Epithelial cell of esophagus (primary cell): Measurements from ENCODE around the gene COL17A1.

Source experiments
- DNase-seq: peaks from one replicate; pipeline ENCODE4 v3.0.0; 2010; ENCODE audit warnings: low read depth
- H3K4me3 ChIP-seq: 2 replicates; pipeline ENCODE4 v1.5.1; 2011; ENCODE audit warnings: mild to moderate bottlenecking, low read length, control low read depth
- TF ChIP-seq, protein P1 (sequence below): IDR thresholded peaks from 2 replicates; pipeline ENCODE4 v1.5.1; 2011; ENCODE audit warnings: low read depth, mild to moderate bottlenecking, low read length, control low read depth, inconsistent platforms; ENCODE audit not compliant: insufficient read depth; ENCODE audit errors: missing control alignments

Gene COL17A1

DNA sequence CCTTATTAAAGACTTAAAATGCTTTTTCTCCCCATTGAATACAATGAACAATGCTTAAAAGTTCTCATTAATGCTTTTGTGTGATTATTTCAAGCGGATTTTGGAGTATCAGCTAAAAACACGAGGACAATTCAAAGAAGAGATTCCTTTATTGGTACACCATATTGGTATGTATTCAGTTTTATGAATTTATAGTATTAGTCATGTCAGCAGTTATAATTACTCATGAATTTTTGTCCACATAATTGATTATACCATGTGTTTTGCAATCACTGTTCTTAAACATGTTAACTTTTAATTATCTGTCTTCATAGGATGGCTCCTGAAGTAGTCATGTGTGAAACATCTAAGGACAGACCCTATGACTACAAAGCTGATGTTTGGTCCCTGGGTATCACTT, 86.9 kb downstream of the COL17A1 start:
- TF ChIP-seq, protein P1, sequence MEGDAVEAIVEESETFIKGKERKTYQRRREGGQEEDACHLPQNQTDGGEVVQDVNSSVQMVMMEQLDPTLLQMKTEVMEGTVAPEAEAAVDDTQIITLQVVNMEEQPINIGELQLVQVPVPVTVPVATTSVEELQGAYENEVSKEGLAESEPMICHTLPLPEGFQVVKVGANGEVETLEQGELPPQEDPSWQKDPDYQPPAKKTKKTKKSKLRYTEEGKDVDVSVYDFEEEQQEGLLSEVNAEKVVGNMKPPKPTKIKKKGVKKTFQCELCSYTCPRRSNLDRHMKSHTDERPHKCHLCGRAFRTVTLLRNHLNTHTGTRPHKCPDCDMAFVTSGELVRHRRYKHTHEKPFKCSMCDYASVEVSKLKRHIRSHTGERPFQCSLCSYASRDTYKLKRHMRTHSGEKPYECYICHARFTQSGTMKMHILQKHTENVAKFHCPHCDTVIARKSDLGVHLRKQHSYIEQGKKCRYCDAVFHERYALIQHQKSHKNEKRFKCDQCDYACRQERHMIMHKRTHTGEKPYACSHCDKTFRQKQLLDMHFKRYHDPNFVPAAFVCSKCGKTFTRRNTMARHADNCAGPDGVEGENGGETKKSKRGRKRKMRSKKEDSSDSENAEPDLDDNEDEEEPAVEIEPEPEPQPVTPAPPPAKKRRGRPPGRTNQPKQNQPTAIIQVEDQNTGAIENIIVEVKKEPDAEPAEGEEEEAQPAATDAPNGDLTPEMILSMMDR = no peak
- no peak overlapping the region for H3K4me3 ChIP-seq
- DNase-seq = no peak

DNA sequence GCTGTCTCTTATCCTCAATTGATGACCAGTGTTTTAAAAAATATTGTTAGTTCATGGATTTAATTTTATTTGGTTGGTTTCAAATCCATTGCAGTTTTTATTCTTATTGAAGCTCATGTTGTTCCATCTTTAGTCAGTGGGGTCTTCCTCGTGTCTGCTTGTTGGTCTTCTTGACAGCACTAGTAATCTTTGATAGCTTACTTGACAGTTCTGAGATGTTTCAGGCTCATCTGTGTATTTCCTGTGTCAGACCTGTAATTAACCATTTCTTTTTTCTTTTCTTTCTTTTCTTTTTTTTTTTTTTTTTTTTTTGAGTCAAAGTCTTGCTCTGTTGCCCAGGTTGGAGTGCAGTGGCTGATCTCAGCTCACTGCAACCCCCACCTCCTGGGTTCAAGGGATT, 90.5 kb downstream of the COL17A1 start:
- TF ChIP-seq, protein P1 = no peak
- no peak for DNase-seq
- no peak overlapping the region for H3K4me3 ChIP-seq

DNA sequence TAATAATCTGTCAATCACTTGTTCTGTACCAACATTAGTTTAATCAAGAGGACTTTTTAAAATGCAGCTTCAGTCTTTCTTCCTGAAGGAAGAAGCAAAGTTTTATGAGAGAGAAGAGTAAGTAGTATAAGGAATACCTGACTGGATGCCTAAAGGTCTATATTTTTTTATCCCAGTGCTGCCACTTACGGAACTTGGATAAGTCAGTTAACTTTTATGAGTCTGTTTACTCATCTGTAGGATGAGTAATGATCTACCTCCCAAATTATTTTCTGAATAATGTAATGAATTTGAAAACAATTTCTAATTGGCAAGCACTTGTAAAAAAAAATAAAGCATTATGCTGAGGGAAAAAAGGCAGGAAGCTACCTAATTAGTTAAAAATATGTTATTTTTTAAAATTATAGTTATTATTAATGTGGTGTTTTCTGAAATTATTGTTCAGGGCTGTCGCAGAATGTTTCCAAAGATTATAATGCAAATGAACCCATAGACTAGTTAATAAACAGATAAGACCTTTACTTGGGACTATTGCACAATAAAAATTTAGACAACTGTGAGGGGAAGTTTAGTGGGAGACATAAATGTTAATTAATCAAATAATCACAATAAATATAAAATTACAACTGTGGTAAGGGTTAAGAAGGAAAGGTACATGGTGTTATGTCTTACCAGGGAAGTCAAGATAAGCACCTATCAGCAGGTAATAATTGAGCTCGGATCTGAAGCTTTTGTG, 94.1 kb downstream of the COL17A1 start:
- TF ChIP-seq, protein P1 = no peak
- no peak overlapping the region for H3K4me3 ChIP-seq
- DNase-seq = no peak

DNA sequence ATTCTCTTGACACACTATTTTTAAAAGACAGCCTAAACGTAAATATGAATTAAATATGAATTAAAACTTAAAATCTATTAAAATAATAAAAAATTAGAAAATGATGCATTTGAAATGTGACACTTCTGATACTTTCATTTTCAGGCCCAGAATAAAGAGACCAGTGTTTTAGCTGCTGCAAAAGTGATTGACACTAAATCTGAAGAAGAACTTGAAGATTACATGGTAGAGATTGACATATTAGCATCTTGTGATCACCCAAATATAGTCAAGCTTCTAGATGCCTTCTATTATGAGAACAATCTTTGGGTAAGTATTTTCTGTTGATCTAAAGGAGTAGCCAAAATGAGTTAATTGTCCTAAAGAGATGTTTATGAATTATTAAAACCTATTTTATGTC, 95.1 kb downstream of the COL17A1 start:
- no peak for DNase-seq
- TF ChIP-seq, protein P1 = no peak
- H3K4me3 ChIP-seq = no peak overlapping the region

DNA sequence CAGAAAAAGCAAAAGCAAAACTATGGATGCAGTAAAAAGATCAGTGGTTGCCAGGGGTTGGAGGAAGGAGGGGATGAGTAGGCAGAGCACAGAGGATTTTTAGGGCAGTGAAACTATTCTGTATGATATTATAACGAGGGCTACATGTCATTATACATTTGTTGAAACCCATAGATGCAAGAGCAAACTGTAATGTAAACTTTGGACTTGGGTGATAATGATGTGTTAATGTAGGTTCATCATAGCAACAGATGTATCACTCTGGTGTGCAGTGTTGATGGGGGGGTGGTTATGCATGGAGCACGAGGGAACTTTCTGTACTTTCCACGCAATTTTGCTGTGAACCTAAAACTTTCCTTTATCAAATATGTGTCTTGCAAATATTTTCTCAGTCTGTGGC, 95.6 kb downstream of the COL17A1 start:
- H3K4me3 ChIP-seq = no peak overlapping the region
- no peak for DNase-seq
- TF ChIP-seq, protein P1 = no peak

DNA sequence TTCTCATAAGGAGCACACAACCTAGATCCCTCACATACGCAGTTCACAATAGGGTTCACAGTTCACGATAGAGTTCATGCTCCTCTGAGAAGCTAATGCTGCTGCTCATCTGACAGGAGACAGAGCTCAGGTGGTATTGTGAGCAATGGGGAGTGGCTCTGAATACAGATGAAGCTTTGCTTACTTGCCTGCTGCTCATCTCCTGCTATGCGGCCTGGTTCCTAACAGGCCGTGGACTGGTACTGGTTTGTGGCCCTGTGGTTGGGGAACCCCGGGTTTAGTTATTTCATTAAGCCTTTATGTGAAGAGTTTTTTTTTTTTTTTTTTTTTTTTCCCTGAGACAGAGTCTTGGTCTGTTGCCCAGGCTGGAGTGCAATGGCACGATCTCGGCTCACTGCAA, 99.3 kb downstream of the COL17A1 start:
- no peak for DNase-seq
- H3K4me3 ChIP-seq = no peak overlapping the region
- TF ChIP-seq, protein P1 = no peak

DNA sequence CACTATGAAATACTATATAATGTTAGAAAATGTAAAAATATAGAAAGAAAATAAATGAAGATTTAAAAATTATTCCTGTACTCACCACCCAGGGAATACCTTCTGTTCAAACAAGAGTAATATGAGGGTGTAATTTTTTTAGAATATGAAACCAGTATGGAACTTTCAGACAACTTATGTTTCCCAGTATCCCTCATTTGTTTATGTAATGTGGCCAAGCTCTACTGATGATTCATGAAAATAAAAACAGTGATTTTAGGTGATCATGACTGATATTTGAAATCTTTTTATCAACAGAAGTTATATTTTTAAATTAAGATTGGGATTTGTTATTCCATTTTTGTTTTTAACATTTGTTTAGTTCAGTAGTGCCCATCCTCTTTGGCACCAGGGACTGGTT, 100.0 kb downstream of the COL17A1 start:
- TF ChIP-seq, protein P1 = no peak
- no peak overlapping the region for H3K4me3 ChIP-seq
- DNase-seq = no peak
